GM21528 (cell line): ENCODE data around the gene PRKG1.

Experiments
- ATAC-seq: cut with Tn5 transposase; IDR thresholded peaks from one replicate; pipeline ENCODE4 v1.9.1; 2021; ENCODE audit warnings: mild to moderate bottlenecking, moderate library complexity; ENCODE audit not compliant: unreplicated experiment, low FRiP score

Gene PRKG1

DNA sequence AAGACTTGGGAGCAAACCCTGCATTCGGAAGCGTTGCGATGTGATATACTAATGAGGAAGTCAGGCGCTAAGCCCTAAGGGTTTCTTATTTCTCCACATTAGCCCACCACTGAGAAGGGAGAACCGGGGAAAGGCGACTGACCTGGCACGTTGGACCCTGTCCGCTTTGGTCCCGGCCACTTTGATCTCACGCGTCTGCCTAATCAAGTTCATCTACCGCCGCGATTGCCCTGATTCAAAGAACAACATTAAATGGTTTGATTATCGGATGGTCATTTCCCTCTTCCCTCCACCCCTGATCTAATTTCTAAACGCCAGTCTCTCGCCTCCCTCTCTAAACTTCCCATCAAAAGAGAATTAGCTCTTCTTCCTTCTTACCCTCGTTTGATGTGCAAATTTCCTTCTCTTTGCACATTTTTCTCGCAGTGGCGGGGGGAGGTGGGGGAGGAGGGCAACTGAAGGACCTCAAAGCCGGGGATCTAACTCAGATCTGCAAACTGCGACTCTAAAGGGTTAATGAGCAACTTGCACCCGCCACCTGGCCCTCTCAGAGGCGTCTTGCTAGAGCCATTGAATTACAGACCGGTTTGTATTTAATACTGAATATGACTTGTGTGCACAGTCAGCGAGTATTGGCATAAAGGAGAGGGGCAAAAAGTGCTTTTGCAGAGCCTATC is 1239.1 kb downstream of the PRKG1 start:
- ATAC-seq: no peak

DNA sequence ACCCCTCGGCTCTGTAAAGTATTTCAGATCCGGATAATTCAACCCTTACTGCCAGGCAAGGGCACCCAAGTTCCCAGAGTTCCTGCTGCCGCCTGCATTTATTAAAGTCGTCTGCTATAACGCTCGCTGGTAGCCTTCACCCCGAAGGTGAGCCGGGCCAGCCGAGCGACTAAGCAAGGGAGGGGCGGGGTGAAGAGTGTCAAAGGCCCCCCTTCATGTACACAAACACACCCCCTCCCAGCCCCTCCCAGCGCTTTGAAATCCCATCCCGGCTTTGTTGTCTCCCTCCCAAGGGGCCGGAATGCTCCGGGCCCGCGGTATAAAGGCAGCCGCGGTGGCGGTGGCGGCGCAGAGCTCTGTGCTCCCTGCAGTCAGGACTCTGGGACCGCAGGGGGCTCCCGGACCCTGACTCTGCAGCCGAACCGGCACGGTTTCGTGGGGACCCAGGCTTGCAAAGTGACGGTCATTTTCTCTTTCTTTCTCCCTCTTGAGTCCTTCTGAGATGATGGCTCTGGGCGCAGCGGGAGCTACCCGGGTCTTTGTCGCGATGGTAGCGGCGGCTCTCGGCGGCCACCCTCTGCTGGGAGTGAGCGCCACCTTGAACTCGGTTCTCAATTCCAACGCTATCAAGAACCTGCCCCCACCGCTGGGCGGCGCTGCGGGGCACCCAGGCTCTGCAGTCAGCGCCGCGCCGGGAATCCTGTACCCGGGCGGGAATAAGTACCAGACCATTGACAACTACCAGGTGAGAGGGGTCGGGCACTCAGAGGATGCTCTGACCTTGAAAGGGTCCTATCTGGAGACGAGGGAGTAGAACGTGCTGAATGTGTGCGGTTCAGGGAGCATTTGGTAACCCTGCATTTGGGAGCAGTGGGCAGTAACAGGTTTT is 1239.9 kb downstream of the PRKG1 start, which contains the start of gene DKK1:
Gene DKK1, plus strand, starts transcription at position 349 of the 889 bp plus-strand sequence. Its CDS starts 154 bp downstream, at position 503.
- ATAC-seq: no peak

DNA sequence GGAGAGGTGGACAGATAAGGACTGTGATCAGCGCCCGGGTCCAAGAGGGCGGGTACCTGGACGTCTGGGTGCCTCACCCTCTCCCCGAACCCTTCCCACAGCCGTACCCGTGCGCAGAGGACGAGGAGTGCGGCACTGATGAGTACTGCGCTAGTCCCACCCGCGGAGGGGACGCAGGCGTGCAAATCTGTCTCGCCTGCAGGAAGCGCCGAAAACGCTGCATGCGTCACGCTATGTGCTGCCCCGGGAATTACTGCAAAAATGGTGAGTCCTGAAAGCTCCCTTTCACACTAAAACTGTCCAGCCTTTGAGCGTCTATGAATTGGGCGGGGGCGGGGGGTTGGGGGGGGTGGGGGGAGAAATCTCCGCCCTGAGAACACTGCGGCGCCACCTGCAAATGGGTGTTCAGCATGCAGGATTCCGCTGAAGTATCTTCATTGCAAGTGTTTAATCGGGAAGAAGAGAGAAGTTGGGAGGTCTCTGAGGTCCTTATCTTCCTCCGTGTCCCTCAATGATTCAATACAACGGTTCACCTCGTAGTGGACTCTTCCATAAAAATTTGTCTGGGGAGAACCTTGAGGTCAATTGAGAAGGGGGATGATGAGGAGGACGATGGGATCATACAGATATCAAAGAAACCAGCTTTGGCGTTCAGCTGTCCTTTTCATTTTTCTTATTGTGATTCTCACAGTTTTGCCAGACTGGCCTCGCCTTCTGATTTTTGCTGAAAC is 1240.7 kb downstream of the PRKG1 start:
- ATAC-seq: no peak

DNA sequence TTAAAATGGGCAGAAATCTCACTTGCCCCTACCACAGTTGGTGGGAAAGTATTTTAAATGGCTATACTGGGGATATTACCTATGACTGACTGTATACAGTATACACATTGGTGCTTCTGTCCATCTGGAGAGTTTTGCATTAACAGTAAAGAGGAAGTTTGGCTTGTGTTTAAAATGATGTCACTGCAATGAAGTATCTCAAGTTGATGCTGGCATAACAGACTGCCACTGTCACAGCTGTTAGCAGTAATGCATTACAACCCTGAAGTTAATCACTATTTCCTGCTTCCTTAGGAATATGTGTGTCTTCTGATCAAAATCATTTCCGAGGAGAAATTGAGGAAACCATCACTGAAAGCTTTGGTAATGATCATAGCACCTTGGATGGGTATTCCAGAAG is 1241.7 kb downstream of the PRKG1 start:
- no peak for ATAC-seq

DNA sequence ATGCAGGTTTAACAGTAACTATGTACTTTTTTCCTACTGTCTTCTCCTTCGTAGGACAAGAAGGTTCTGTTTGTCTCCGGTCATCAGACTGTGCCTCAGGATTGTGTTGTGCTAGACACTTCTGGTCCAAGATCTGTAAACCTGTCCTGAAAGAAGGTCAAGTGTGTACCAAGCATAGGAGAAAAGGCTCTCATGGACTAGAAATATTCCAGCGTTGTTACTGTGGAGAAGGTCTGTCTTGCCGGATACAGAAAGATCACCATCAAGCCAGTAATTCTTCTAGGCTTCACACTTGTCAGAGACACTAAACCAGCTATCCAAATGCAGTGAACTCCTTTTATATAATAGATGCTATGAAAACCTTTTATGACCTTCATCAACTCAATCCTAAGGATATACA is 1242.2 kb downstream of the PRKG1 start:
- no peak for ATAC-seq

DNA sequence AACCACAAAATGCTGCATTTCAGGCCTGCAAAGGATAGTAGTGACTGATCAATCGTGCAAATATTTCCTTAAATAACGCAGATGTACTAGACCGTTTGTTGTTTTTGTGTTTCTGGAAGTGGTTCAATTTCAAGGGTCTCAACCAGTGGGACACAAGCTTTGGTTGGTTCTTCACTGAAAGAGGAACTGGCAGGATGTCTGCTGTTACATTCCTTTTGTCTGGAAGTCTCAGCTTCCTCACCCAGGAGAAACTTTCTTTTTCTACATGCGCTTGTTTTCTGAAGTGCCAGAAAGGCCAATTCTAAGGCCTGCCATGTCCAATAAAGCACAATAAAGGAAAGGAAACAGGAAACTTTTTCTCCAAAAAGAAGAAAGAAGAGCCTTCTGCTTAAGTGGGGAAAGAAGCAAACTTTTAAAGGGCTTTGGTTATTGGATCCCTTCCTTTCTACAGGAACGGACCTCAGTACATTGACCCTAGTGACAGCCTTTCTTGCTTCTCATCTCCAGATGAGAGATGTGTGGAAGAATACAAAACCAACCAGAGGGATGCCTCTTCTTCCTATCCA is 1243.9 kb downstream of the PRKG1 start:
- ATAC-seq: no peak

DNA sequence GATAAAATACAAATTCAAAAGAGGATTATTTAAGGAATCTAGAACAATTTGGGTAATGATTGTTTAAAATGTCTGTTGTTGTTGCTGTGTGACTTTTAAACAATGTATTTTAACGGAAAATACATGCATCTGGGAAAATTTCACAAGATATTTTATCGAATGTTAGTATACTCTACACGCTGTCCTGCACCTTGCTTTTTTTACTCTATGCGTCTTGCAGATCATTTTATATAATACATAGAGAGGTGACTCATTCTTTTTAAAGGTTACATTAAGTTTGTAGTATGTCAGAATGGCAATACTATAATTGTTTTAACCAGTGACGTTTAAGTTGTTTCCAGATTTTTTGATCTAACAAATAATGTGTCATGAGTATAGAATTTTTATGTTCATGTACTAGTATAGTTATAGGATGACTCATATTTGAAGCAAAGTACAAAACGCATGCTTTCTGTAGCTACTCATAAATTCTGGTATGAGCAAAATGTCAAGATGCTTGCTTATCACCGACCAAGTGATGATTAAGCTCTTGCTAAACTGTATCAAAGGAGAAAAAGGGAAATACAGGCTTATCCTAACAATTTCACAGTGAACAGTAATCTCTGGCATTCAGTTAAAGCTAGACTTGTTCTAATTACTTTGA is 1244.7 kb downstream of the PRKG1 start:
- no peak for ATAC-seq

DNA sequence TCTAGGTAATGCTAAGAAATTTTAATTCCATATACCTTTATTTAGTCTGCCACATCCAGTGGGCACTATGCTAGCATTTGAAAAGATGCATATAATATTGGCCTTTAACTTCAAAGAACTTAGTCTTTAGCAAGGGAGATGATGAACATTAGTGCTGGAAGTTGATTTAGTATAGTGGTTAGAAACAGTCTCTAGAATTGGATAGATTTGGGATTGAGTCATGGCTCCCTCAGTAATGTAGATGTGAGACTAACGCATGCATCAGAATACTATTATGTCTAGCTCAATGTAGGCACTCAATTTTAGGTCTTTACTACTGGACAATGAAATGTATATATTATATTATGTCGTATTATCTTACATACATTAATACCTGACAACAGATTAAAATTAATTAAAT is 1245.6 kb downstream of the PRKG1 start:
- ATAC-seq: no peak

DNA sequence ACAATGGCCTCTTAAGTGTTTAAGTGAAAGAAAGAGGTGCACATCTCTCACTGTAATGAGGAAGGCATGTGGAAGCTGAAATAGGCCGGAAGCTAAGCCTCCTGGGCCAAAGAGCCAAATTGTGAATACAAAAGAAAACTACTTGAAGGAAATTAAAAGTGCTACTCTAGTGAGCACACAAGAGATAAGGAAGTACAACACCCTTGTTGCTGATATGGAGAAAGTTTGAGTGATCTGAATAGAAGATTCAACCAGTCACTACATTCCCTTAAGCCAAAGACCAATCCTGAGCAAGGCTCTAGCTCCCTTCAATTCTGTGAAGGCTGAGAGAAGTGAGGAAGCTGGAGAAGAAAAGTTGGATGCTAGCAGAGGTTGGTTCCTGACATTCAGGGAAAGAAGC is 1248.0 kb downstream of the PRKG1 start:
- no peak for ATAC-seq

DNA sequence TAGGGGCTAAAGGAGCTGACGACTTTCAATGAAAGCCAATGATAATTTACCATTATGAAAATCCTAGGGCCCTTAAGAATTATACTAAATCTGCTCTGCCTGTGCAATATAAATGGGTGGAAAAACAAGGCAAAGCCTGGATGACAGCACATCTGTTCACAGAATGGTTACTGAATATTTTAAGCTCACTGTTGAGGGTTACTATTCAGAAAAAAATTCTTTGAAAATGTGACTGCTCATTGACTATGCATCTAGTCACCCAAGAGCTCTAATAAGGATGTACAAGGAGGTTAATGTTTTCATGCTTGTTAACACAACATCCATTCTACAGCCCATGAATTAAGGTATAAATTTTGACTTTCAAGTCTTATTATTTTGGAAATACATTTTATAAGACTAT is 1248.6 kb downstream of the PRKG1 start:
- ATAC-seq: no peak

DNA sequence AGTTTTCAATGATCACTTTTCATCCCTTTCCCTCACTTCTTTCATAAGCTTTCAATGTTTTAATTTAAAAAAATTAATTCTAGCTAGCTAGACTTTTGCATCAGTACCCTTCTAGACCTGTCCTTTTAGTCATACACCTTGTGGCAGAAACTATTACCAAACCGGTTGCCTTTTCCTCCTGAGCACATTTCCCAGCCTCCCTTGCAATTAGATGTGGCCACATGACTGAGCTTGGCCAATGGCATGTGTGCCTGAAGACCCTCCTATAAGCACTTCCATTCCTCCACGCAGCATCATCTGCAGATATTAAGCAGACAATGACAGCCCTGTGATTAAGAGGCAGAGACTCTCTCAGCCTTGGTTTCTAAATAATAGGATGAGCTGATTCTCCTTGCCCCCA is 1252.1 kb downstream of the PRKG1 start:
- no peak for ATAC-seq

DNA sequence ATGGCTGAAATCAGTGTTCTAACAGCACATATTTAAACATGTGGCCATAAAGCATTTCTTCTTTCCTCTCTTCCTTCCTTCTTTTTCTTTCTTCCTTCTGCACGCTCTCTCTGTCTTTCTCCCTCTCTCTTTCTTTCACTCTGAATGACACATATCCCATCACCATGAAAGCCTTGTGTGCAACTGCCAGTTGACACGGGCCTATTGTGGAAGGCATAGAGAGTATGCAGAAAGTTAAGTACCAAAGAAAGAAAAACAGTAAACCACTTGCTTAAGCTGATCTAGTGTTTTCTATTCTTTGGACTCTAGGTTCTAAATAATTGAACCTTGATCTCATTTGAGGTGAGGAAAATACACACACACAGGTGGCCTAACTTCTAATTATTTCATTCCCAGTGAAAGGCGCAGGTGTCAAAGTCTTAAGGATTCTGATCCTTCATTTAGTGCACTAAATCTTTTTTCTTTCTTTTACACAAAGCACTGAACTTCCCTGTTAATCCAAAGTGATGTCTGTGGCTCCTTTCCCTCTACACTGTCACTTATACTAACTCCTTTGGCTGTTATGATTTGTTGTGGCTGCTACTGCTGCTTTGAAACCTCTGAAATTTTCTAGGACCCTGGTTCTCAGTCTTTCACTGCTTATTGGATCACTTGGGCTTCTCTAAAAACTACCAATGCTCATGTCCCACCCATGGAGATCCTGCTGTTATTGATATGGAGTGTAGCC is 1257.5 kb downstream of the PRKG1 start:
- no peak for ATAC-seq

DNA sequence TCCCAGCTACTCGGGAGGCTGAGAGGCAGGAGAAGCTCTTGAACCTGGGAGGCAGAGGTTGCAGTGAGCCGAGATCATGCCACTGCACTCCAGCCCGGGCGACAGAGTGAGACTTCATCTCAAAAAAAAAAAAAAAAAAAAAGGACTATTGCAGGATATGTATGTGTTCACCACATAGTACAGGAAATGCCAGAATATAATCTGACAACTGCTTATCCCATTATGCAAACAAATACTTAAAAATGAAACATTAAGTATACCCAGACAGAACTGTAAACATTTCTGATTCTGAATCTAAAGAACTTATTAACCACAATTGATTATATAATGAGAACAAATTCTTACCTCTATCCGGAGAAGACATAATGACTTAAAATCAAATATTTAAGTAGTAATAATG is 1258.5 kb downstream of the PRKG1 start:
- no peak for ATAC-seq

DNA sequence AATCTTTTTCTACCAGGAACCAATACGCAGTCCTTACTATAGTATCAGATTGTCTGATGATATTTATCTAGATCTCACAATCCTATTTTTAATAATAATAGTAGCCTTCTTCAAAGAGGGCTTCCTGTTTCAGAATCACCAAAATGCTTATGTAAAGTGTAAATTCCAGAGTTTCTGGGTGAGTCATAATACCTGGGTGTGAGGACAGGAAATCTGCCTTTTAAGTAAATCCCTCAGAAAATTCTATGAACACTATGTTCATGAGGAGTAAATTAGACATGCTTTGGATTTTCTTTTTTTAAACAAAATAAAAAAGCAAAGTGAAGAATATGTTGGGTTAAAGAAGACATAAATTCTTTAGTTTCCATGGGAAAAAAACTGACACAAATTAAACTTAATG is 1260.3 kb downstream of the PRKG1 start:
- no peak for ATAC-seq

DNA sequence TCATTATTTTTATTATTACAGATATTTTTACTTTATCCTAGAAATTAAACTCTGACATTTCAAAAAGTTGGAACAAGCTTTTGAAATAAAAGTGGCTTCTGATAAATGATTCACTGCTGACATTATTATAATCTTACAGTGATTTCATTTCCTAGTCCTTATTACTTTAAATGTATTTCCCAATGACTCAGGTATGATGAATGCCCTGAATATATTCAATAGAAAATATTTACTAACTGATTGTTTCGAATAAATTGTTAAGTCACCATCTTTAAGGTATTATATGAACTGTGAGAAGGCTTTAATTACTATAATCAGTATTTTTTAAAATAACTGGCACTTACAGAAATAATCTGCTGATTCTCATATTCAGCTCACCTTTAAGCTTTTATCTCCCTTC is 1261.4 kb downstream of the PRKG1 start:
- no peak for ATAC-seq

DNA sequence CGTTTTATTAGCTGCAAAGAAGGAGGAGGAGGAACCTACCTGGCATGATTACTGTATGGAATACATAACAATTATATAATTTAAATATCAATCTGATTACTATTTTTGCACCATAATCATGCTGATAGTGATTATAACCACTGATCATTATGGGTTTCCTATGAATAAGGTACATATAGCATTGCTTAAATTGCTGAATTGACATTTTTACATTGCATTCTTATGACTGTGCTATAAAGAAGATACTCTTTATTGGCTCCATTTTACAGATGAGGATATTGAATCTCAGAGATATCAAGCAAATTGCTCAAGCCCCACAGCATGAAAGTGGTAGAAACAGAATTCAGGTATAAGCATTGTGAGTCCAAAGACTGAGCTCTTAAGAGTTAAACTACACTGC is 1262.9 kb downstream of the PRKG1 start:
- no peak for ATAC-seq

DNA sequence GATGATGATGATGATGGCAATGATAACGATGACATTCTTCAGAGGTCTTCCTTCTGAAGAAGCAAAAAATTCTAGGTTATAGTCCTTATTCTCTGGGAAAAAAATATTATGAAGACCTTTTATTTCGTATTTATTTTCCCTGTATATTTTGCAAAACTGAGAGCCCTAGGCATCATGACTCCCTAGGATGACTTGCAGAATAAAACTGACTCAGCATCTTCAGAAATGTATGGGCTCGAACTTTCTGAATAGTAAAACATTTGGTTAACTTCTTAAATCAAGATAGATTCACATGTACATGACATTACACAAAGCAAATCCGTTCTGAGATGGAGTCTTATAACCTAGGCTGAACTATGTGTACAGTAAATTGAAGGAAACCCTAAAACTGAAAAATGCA is 1269.2 kb downstream of the PRKG1 start:
- no peak for ATAC-seq

DNA sequence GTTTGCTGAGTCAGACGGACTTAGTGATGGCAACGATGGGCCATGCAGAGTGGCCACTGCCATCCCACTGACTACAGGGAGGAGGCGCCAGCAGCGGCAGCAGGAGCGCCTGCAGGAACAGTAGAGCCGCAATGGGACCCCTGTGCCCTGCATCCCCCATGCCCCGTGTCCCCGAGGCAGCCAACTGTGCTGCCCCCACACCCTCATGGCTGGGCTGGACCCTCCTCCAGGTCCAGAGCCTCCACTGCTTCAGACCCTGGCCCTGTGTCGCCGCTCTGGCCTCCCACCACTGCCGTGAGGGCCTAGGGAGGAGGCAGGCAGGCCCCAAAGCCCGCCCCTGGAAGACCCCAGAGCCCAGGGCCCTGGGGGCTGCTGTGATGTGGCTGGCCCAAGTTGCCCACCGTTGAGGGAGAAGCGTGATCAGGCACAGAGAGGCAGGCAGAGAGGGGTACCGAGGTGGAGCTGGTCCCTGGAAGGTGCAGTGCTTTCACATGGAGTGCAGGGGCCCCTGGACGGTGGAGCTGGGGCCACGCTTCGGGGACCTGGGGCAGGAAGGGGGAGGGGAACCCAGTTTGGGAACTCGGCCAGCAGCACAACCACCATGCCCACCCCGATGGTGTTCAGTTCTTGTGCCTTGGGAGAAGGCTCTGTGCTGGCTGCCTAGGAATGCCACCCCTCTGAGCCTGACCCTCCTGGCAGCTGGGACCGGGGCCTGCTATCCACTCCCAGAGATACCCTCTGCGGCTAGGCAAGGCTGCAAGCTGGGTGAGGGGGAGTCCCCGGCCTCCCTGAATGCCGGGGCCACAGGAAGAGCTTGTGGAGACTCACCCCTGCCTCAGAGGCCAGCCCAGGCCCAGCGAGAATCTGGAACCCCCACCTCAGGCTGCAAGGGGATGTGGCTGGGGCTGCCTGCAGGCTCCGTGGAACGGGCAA is 1272.4 kb downstream of the PRKG1 start:
- ATAC-seq: no peak

DNA sequence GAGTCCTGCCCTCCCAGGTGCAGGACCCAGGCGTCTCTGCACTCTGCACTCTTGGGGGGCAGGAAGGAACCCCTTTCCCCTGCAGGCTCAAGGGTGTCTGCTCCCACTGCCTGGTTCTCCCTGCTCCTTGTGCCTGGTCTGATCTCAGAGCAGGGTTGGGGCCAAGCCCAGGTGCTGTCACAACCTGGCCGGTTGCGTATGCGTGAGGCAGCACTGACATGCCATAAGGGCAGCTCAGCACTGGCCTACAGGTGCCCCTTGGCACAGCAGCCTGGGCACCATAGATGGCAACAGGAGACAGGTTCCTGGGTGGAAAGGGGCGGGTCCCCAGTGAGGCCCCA is 1273.0 kb downstream of the PRKG1 start:
- ATAC-seq: no peak
